ENCODE results near the gene NMRK2. TPM values are rescaled to one million over a fixed set of nuclear protein-coding genes. Genes with fewer than 3 reads are reported as not detected.
"Not testable (repeated sequence)": the region's sequence is repeated elsewhere in the genome, so short reads cannot be mapped to it uniquely, and the experiment has no call there.

The NMRK2 gene
- total RNA-seq, 1 experiment from 2014 or later, result 61.9 TPM

GRCh38 chr19:3947316-3947933 lies 14.6 kb downstream of the NMRK2 start:
- peaks cover 10% of the 10 kb centered on the region for H3K36me3 Mint-ChIP-seq
- POLR2A ChIA-PET, result interaction anchor here (1.8 kb wide), 1 partner anchor 22 kb away, joined by 4 read pairs; no protein-coding TSS in a partner anchor
- H3K27me3 Mint-ChIP-seq (ENCODE audit: low read depth); H3K9me3 Mint-ChIP-seq; H3K27ac Mint-ChIP-seq; H3K4me3 Mint-ChIP-seq; DNase-seq (ENCODE audit: low spot score); ATAC-seq; H3K4me1 Mint-ChIP-seq: not testable (repeated sequence)
- peak; percentile 17; the same call in 1 of the 2 replicates for TF ChIP-seq ZNF121 (CRISPR knock-in tag; IDR thresholded peaks at IDR 0.05)
- CTCF ChIA-PET, result interaction anchor here (0.6 kb wide), 1 partner anchor 40 kb away, joined by 3 read pairs; no protein-coding TSS in a partner anchor

GRCh38 chr19:3949294-3949693 lies 16.4 kb downstream of the NMRK2 start:
- TF ChIP-seq CREB1 (CRISPR knock-in tag; IDR thresholded peaks at IDR 0.05), result no peak
- TF ChIP-seq ZSCAN18 (CRISPR knock-in tag; IDR thresholded peaks at IDR 0.05), result no peak
- TF ChIP-seq RORB (CRISPR knock-in tag; IDR thresholded peaks at IDR 0.05), result no peak
- TF ChIP-seq ZNF232 (CRISPR knock-in tag; IDR thresholded peaks at IDR 0.05), result no peak
- no peak for TF ChIP-seq OVOL2 (CRISPR knock-in tag; IDR thresholded peaks at IDR 0.05; ENCODE audit: borderline replicate concordance)
- TF ChIP-seq SP1 (CRISPR knock-in tag; conservative IDR thresholded peaks at IDR 0.05), result no peak
- TF ChIP-seq E2F5 (CRISPR knock-in tag; IDR thresholded peaks at IDR 0.05), result no peak
- TF ChIP-seq FOXP4 (CRISPR knock-in tag; IDR thresholded peaks at IDR 0.05), result no peak
- TF ChIP-seq ATF6 (CRISPR knock-in tag; IDR thresholded peaks at IDR 0.05), result no peak
- no peak for TF ChIP-seq NFE2L1 (CRISPR knock-in tag; IDR thresholded peaks at IDR 0.05)
- no peak for TF ChIP-seq ZNF423 (CRISPR knock-in tag; IDR thresholded peaks at IDR 0.05)
- TF ChIP-seq MYBL2 (CRISPR knock-in tag; IDR thresholded peaks at IDR 0.05), result no peak
- TF ChIP-seq ZBTB43 (CRISPR knock-in tag; IDR thresholded peaks at IDR 0.05), result no peak
- no peak for TF ChIP-seq CDX4 (CRISPR knock-in tag; IDR thresholded peaks at IDR 0.05; ENCODE audit: borderline replicate concordance)
- no peak for TF ChIP-seq IRF1 (CRISPR knock-in tag; IDR thresholded peaks at IDR 0.05)
- no peak for TF ChIP-seq NFYB (CRISPR knock-in tag; conservative IDR thresholded peaks at IDR 0.05; ENCODE audit: low read depth)
- TF ChIP-seq MAX (CRISPR knock-in tag; IDR thresholded peaks at IDR 0.05), result no peak
- TF ChIP-seq NFATC4 (CRISPR knock-in tag; IDR thresholded peaks at IDR 0.05), result no peak
- no peak for TF ChIP-seq NR3C1 (CRISPR knock-in tag; conservative IDR thresholded peaks at IDR 0.05; ENCODE audit: low read depth)
- ChIA-PET CTCF (interaction anchor here (1.5 to 2.0 kb wide), 2 partner anchors 38 to 68 kb away, joined by 4 to 9 read pairs; no protein-coding TSS in a partner anchor), POLR2A (interaction anchor here (2.7 kb wide), 1 partner anchor 19 kb away, joined by 11 read pairs; no protein-coding TSS in a partner anchor)
- Mint-ChIP-seq H3K9me3 (no peaks in the 10 kb centered on the region), H3K4me3 (no peak overlapping the region), H3K27ac (no peak overlapping the region), H3K4me1 (peaks cover 8% of the 10 kb centered on the region), H3K27me3 (ENCODE audit: low read depth) (no peaks in the 10 kb centered on the region), H3K36me3 (peaks cover under 1% of the 10 kb centered on the region)
- DNase-seq (ENCODE audit: low spot score) (no peak), ATAC-seq (no peak)
